Measurements from ENCODE around the gene FAM117B.

Gene FAM117B

DNA sequence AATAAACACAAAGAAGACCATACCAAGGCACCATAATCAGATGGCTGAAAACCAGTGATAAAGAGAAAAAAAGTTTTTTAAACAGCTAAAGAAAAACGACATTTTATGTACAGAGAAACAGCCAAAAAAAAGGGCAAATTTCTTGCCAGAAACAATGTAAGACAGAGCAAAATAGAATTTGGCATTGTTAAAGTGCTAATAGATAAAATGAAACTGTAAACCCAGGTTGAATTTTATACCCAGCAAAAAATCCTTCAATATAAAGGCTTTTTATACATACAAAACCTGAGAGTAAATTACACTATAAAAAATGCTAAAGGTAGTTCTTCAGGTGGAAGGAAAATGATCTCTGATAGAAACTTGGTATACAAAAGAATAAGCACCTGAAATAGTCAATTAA, 45.7 kb downstream of the FAM117B start:
- no peak overlapping the region for H3K4me3 ChIP-seq (ENCODE audit: low read length in 2 of 2)
- peaks cover 0 to 2% of the 10 kb centered on the region in 2 donors for H3K36me3 ChIP-seq (ENCODE audit: control insufficient read depth in 2 of 2, insufficient read depth in 2 of 2, low read length in 2 of 2)
- H3K9me3 ChIP-seq (ENCODE audit: control insufficient read depth in 2 of 2, low read length in 2 of 2) = peaks cover 0 to 4% of the 10 kb centered on the region in 2 donors
- H3K4me1 ChIP-seq (ENCODE audit: control insufficient read depth, insufficient read depth, low read length) = no peaks in the 10 kb centered on the region
- H3K9ac ChIP-seq (ENCODE audit: low read length in 2 of 2) = no peak overlapping the region
- H3K27ac ChIP-seq (ENCODE audit: low read length) = no peak overlapping the region
- H3K27me3 ChIP-seq (ENCODE audit: control insufficient read depth in 1 of 2, insufficient read depth in 2 of 2, low read length in 2 of 2) = no peaks in the 10 kb centered on the region

GRCh38 chr2:202681688-202682205, 47.0 kb downstream of the FAM117B start:
- Histone ChIP-seq H3K4me1 (ENCODE audit: control insufficient read depth, insufficient read depth, low read length) (no peaks in the 10 kb centered on the region), H3K27ac (ENCODE audit: low read length) (no peak overlapping the region), H3K4me3 (ENCODE audit: low read length in 2 of 2) (no peak overlapping the region), H3K27me3 (ENCODE audit: control insufficient read depth in 1 of 2, insufficient read depth in 2 of 2, low read length in 2 of 2) (no peaks in the 10 kb centered on the region), H3K9ac (ENCODE audit: low read length in 2 of 2) (no peak overlapping the region), H3K9me3 (ENCODE audit: control insufficient read depth in 2 of 2, low read length in 2 of 2) (peaks cover 0 to 4% of the 10 kb centered on the region in 2 donors), H3K36me3 (ENCODE audit: control insufficient read depth in 2 of 2, insufficient read depth in 2 of 2, low read length in 2 of 2) (peaks cover 0 to 2% of the 10 kb centered on the region in 2 donors)

- H3K36me3 ChIP-seq (ENCODE audit: control insufficient read depth in 2 of 2, insufficient read depth in 2 of 2, low read length in 2 of 2) = peaks cover 0 to 2% of the 10 kb centered on the region in 2 donors
- H3K27ac ChIP-seq (ENCODE audit: low read length) = no peak overlapping the region
- peaks cover 0 to 4% of the 10 kb centered on the region in 2 donors for H3K9me3 ChIP-seq (ENCODE audit: control insufficient read depth in 2 of 2, low read length in 2 of 2)
- no peaks in the 10 kb centered on the region for H3K4me1 ChIP-seq (ENCODE audit: control insufficient read depth, insufficient read depth, low read length)
- H3K9ac ChIP-seq (ENCODE audit: low read length in 2 of 2) = no peak overlapping the region
- H3K4me3 ChIP-seq (ENCODE audit: low read length in 2 of 2) = no peak overlapping the region
- no peaks in the 10 kb centered on the region for H3K27me3 ChIP-seq (ENCODE audit: control insufficient read depth in 1 of 2, insufficient read depth in 2 of 2, low read length in 2 of 2)
Observed at GRCh38 chr2:202682274-202682673, 47.5 kb downstream of the FAM117B start.

DNA sequence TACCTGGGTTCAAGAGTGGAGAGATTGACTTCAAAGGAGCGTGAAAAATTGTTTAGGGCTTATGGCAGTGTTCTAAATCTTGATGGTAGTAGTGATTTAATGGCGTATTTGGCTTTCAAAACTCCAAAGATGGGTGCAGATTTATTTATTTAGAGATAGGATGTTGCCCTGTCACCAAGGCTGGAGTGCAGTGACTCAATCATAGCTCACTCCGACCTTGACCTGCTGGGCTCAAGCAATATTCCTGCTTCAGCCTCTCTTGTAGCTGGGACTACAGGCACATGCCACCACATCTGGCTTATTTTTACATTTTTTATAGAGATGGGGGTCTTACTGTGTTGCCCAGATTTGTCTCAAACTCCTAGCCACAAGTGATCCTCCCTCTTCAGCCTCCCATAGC, 52.5 kb downstream of the FAM117B start:
- Histone ChIP-seq H3K27ac (ENCODE audit: low read length) (no peak overlapping the region), H3K27me3 (ENCODE audit: control insufficient read depth in 1 of 2, insufficient read depth in 2 of 2, low read length in 2 of 2) (no peaks in the 10 kb centered on the region), H3K4me1 (ENCODE audit: control insufficient read depth, insufficient read depth, low read length) (no peaks in the 10 kb centered on the region), H3K9me3 (ENCODE audit: control insufficient read depth in 2 of 2, low read length in 2 of 2) (no peaks in the 10 kb centered on the region), H3K4me3 (ENCODE audit: low read length in 2 of 2) (no peak overlapping the region), H3K36me3 (ENCODE audit: control insufficient read depth in 2 of 2, insufficient read depth in 2 of 2, low read length in 2 of 2) (no peaks in the 10 kb centered on the region), H3K9ac (ENCODE audit: low read length in 2 of 2) (no peak overlapping the region)

DNA sequence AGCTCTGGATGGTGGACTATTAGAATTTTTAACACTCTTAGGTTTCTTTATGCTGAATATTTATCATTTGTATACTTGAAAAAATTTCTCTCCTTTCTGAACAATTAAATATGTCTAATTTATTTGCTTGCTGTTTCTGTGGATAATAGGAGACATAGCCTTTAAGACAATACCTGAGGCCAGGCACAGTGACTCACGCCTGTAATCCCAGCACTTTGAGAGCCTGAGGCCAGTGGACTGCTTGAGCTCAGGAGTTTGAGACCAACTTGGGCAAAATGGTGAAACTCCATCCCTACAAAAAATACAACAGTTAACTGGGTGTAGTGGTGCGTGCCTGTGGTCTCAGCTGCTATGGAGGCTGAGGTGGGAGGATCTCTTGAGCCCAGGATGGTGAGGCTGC, 54.7 kb downstream of the FAM117B start:
- Histone ChIP-seq H3K9me3 (ENCODE audit: control insufficient read depth in 2 of 2, low read length in 2 of 2) (no peaks in the 10 kb centered on the region), H3K4me1 (ENCODE audit: control insufficient read depth, insufficient read depth, low read length) (no peaks in the 10 kb centered on the region), H3K27ac (ENCODE audit: low read length) (no peak overlapping the region), H3K36me3 (ENCODE audit: control insufficient read depth in 2 of 2, insufficient read depth in 2 of 2, low read length in 2 of 2) (no peaks in the 10 kb centered on the region), H3K9ac (ENCODE audit: low read length in 2 of 2) (no peak overlapping the region), H3K4me3 (ENCODE audit: low read length in 2 of 2) (no peak overlapping the region), H3K27me3 (ENCODE audit: control insufficient read depth in 1 of 2, insufficient read depth in 2 of 2, low read length in 2 of 2) (no peaks in the 10 kb centered on the region)

GRCh38 chr2:202689898-202690297, 55.1 kb downstream of the FAM117B start:
- Histone ChIP-seq H3K9ac (ENCODE audit: low read length in 2 of 2) (no peak overlapping the region), H3K27me3 (ENCODE audit: control insufficient read depth in 1 of 2, insufficient read depth in 2 of 2, low read length in 2 of 2) (no peaks in the 10 kb centered on the region), H3K36me3 (ENCODE audit: control insufficient read depth in 2 of 2, insufficient read depth in 2 of 2, low read length in 2 of 2) (no peaks in the 10 kb centered on the region), H3K4me3 (ENCODE audit: low read length in 2 of 2) (no peak overlapping the region), H3K9me3 (ENCODE audit: control insufficient read depth in 2 of 2, low read length in 2 of 2) (no peaks in the 10 kb centered on the region), H3K27ac (ENCODE audit: low read length) (no peak overlapping the region), H3K4me1 (ENCODE audit: control insufficient read depth, insufficient read depth, low read length) (no peaks in the 10 kb centered on the region)

DNA sequence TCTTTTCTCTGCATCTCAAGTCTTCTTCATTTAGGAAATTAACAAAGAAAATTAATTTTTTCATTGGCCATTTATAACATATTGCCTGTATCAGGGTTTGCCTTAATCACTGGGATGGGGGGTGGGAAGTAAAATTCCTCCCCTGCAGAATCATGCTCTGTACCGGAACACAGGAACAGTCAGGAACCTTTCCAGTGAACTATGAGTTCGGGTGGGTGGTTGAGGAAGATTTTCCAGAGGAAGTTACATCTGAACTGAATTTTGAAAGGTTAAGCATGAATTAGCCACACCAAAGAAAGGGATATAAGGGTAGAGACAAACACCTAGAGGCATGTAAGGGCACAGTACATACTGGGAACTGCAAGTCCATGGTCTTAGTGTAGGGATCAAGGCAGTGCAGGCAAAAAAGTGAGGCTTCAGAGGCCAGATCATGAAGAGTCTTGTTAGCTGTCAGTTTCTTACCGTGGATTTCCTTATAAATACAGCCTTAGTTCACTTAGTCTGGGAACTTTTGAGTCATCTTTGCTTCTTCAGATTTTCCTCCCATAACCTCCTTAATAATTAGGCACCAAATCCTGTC, 55.6 kb downstream of the FAM117B start:
- H3K27ac ChIP-seq (ENCODE audit: low read length) = no peak overlapping the region
- no peaks in the 10 kb centered on the region for H3K36me3 ChIP-seq (ENCODE audit: control insufficient read depth in 2 of 2, insufficient read depth in 2 of 2, low read length in 2 of 2)
- no peaks in the 10 kb centered on the region for H3K9me3 ChIP-seq (ENCODE audit: control insufficient read depth in 2 of 2, low read length in 2 of 2)
- H3K27me3 ChIP-seq (ENCODE audit: control insufficient read depth in 1 of 2, insufficient read depth in 2 of 2, low read length in 2 of 2) = no peaks in the 10 kb centered on the region
- H3K4me1 ChIP-seq (ENCODE audit: control insufficient read depth, insufficient read depth, low read length) = no peaks in the 10 kb centered on the region
- no peak overlapping the region for H3K4me3 ChIP-seq (ENCODE audit: low read length in 2 of 2)
- H3K9ac ChIP-seq (ENCODE audit: low read length in 2 of 2) = no peak overlapping the region

GRCh38 chr2:202693503-202693902, 58.7 kb downstream of the FAM117B start:
- Histone ChIP-seq H3K4me3 (ENCODE audit: low read length in 2 of 2) (no peak overlapping the region), H3K4me1 (ENCODE audit: control insufficient read depth, insufficient read depth, low read length) (no peaks in the 10 kb centered on the region), H3K36me3 (ENCODE audit: control insufficient read depth in 2 of 2, insufficient read depth in 2 of 2, low read length in 2 of 2) (no peaks in the 10 kb centered on the region), H3K9me3 (ENCODE audit: control insufficient read depth in 2 of 2, low read length in 2 of 2) (no peaks in the 10 kb centered on the region), H3K27me3 (ENCODE audit: control insufficient read depth in 1 of 2, insufficient read depth in 2 of 2, low read length in 2 of 2) (no peaks in the 10 kb centered on the region), H3K9ac (ENCODE audit: low read length in 2 of 2) (no peak overlapping the region), H3K27ac (ENCODE audit: low read length) (no peak overlapping the region)

GRCh38 chr2:202695166-202695565, 60.4 kb downstream of the FAM117B start:
- Histone ChIP-seq H3K27me3 (ENCODE audit: control insufficient read depth in 1 of 2, insufficient read depth in 2 of 2, low read length in 2 of 2) (no peaks in the 10 kb centered on the region), H3K27ac (ENCODE audit: low read length) (no peak overlapping the region), H3K4me1 (ENCODE audit: control insufficient read depth, insufficient read depth, low read length) (no peaks in the 10 kb centered on the region), H3K9me3 (ENCODE audit: control insufficient read depth in 2 of 2, low read length in 2 of 2) (no peaks in the 10 kb centered on the region), H3K9ac (ENCODE audit: low read length in 2 of 2) (no peak overlapping the region), H3K4me3 (ENCODE audit: low read length in 2 of 2) (no peak overlapping the region), H3K36me3 (ENCODE audit: control insufficient read depth in 2 of 2, insufficient read depth in 2 of 2, low read length in 2 of 2) (no peaks in the 10 kb centered on the region)

DNA sequence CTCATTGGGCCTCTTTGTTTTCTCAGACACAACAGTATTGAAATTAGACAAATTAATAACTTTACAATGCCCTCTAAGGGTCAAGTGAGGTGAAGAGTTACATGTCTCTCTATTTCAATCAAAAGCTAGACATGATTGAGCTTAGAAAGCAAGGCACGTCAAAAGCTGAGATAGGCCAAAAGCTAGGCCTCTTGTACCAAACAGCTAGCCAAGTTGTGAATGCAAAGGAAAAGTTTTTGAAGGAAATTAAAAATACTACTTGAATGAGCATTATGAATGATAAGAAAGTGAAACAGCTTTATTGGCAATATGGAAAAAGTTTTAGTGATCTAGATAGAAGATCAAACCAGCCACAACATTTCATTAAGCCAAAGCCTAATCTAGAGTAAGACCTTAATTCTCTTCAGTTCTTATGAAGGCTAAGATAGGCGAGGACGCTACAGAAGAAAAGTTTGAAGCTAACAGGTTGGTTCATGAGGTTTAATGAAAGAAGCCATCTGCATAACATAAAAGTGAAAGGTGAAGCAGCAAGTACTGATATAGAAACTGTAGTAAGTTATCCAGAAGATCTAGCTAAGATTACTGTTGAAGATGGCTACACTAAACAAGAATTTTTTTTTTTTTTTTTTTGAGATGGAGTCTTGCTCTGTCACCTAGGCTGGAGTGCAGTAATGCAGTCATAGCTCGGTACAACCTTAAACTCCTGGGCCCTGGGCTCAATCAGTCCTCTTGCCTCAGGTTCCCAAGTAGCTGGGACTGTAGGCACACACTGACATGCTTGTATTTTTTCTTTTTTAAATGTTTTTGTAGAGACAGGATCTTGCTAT, 65.5 kb downstream of the FAM117B start:
- Histone ChIP-seq H3K4me1 (ENCODE audit: control insufficient read depth, insufficient read depth, low read length) (no peaks in the 10 kb centered on the region), H3K27ac (ENCODE audit: low read length) (no peak overlapping the region), H3K4me3 (ENCODE audit: low read length in 2 of 2) (no peak overlapping the region), H3K9me3 (ENCODE audit: control insufficient read depth in 2 of 2, low read length in 2 of 2) (no peaks in the 10 kb centered on the region), H3K27me3 (ENCODE audit: control insufficient read depth in 1 of 2, insufficient read depth in 2 of 2, low read length in 2 of 2) (no peaks in the 10 kb centered on the region), H3K9ac (ENCODE audit: low read length in 2 of 2) (no peak overlapping the region), H3K36me3 (ENCODE audit: control insufficient read depth in 2 of 2, insufficient read depth in 2 of 2, low read length in 2 of 2) (no peaks in the 10 kb centered on the region)

- Histone ChIP-seq H3K27me3 (ENCODE audit: control insufficient read depth in 1 of 2, insufficient read depth in 2 of 2, low read length in 2 of 2) (no peaks in the 10 kb centered on the region), H3K9me3 (ENCODE audit: control insufficient read depth in 2 of 2, low read length in 2 of 2) (no peaks in the 10 kb centered on the region), H3K4me3 (ENCODE audit: low read length in 2 of 2) (no peak overlapping the region), H3K36me3 (ENCODE audit: control insufficient read depth in 2 of 2, insufficient read depth in 2 of 2, low read length in 2 of 2) (no peaks in the 10 kb centered on the region), H3K4me1 (ENCODE audit: control insufficient read depth, insufficient read depth, low read length) (no peaks in the 10 kb centered on the region), H3K9ac (ENCODE audit: low read length in 2 of 2) (no peak overlapping the region), H3K27ac (ENCODE audit: low read length) (no peak overlapping the region)
Observed at GRCh38 chr2:202703091-202703490, 68.3 kb downstream of the FAM117B start.

Data from stomach smooth muscle (tissue), 2 donors.